Pancreas (tissue), 10 donors: Measurements from ENCODE around the gene SCG3. TPM values are rescaled to one million over a fixed set of nuclear protein-coding genes. Genes with fewer than 3 reads are reported as not detected.
"Not testable (repeated sequence)": the region's sequence is repeated elsewhere in the genome, so short reads cannot be mapped to it uniquely, and the experiment has no call there.

Source experiments
- ATAC-seq, 4 donors: fragments of 200-7000 bp; cut with Tn5 transposase; one replicate each; pipeline versions ENCODE4 v1.8.0 to v1.9.1; 2020; ENCODE audit warnings: mild to moderate bottlenecking in 4 of 4, moderate library complexity in 4 of 4
- DNase-seq, 6 donors: peaks; one replicate each; pipeline ENCODE4 v3.0.0-alpha.2; 2020
- FAIRE-seq: peaks from 2 replicates; lab custom pipeline; 2012; peaks lifted over from hg19 to GRCh38; lab: Jason Lieb, UNC
- H3K27ac ChIP-seq, 4 donors: fragments of 200-600 bp; sonication (generic); 1 replicate in 3 of 4; 2 replicates in 1 of 4; pipeline versions ENCODE4 v1.5.0 to v1.8.0; 2020
- H3K27me3 ChIP-seq, 4 donors: fragments of 200-600 bp; one replicate each; pipeline ENCODE4 v1.8.0; 2021
- H3K36me3 ChIP-seq, 3 donors: fragments of 200-600 bp; sonication (generic) in 1 of 3; one replicate each; pipeline versions ENCODE4 v1.5.0 to v1.8.0; 2020 to 2021
- H3K4me1 ChIP-seq, 3 donors: fragments of 200-600 bp; one replicate each; pipeline ENCODE4 v1.8.0; 2021
- H3K4me3 ChIP-seq, 4 donors: fragments of 200-600 bp; sonication (generic) in 2 of 4; one replicate each; pipeline versions ENCODE4 v1.5.0 to v1.8.0; 2020 to 2021
- H3K9me3 ChIP-seq, 4 donors: fragments of 200-600 bp; one replicate each; pipeline ENCODE4 v1.8.0; 2021
- CTCF ChIP-seq, 4 donors: fragments of 200-600 bp; sonication (generic) in 3 of 4; IDR thresholded peaks; one replicate each; pipeline versions ENCODE4 v1.5.0 to v1.8.0; 2021; ENCODE audit warnings: antibody characterized with exemption in 4 of 4
- WGBS, 2 donors: extraction: QIAGEN DNeasy Blood & Tissue Kit; methylation state at CpG; one replicate each; pipeline ENCODE4 v1.1.7; 2013; 5-methylcytosine and 5-hydroxymethylcytosine counted together
- intact Hi-C, 3 donors: fragments of 100-400 bp; cut with DNase I; formaldehyde crosslinking; loops; one replicate each; pipeline versions ENCODE4 v1.11.1 to v1.14.2; 2022
- polyA plus RNA-seq, 2 donors: library from polyadenylated mRNA; stranded (reverse); fragments of 200-250 nt; gene quantifications; one replicate each; pipeline ENCODE4 v1.2.3, GENCODE V29; 2013
- total RNA-seq, 6 donors: library from RNA; stranded (reverse); fragmentation: NEBNext Ultra II Directional in 4 of 6; extraction: Animal tissue kit (Norgen Biotek cat#: 25700) in 4 of 6; gene quantifications; one replicate each; pipeline versions ENCODE4 v1.2.1 to v1.2.4, GENCODE V29; 2021 to 2023
- donor health status: healthy with polysubstance abuse.
- donor health status: DM: no; HTN: no; CAD: no; lungs with moderate emphysema.
- donor health status: DM: no; HTN: no; CAD: no.
- donor health status: control.
- donor health status: control.
- donor health status: Bipolar disorder and iron deficiency.
- donor health status: DM: yes; HTN: yes; CAD: no.
- donor health status: DM: no; HTN: no; CAD: no.
- donor health status: DM: no; HTN: no; CAD: no.
- donor health status: DM: yes; HTN: yes; CAD: no.

Gene SCG3
- total and polyA plus RNA-seq, 8 donors, result 2.4 to 67.5 (median 9.6) TPM

GRCh38 chr15:51647128-51647562 lies 34.2 kb upstream of the SCG3 start:
- intact Hi-C loops, result loop anchor here in 1 of 3 donors (5.0 kb wide), 1 partner anchor 125 kb away; no protein-coding TSS in a partner anchor
- ATAC-seq (peak in 3 of 4 donors; percentile 44 to 78 (median 76)), FAIRE-seq (no peak), DNase-seq (peak in 4 of 6 donors; percentile 9 to 43 (median 20))
- H3K27me3 ChIP-seq, result no peaks in the 10 kb centered on the region
- 48 to 52% methylated on average over 3 of the region's 3 CpGs for WGBS, 2 donors
- TF ChIP-seq CTCF (IDR thresholded peaks at IDR 0.05), result no peak
- H3K4me1 ChIP-seq, result no peaks in the 10 kb centered on the region
- H3K9me3 ChIP-seq, result no peaks in the 10 kb centered on the region
- H3K27ac ChIP-seq, result no peak overlapping the region
- H3K36me3 ChIP-seq, result no peaks in the 10 kb centered on the region
- H3K4me3 ChIP-seq, result no peak overlapping the region

- not testable (repeated sequence) for H3K27me3 ChIP-seq, H3K9me3 ChIP-seq, H3K36me3 ChIP-seq, H3K27ac ChIP-seq, H3K4me1 ChIP-seq, ATAC-seq, H3K4me3 ChIP-seq, DNase-seq, FAIRE-seq
- intact Hi-C loops, result loop anchor here in 1 of 3 donors (5.0 kb wide), 1 partner anchor 124 kb away; no protein-coding TSS in a partner anchor
- no CpG with 5 or more reads among the region's 1 CpG for WGBS, 2 donors
Measured at GRCh38 chr15:51648101-51648500, 33.2 kb upstream of the SCG3 start.

GRCh38 chr15:51648643-51649042 lies 32.7 kb upstream of the SCG3 start:
- not testable (repeated sequence) for H3K27ac ChIP-seq, H3K36me3 ChIP-seq, H3K27me3 ChIP-seq, H3K4me1 ChIP-seq, H3K4me3 ChIP-seq, ATAC-seq, H3K9me3 ChIP-seq, FAIRE-seq, DNase-seq
- intact Hi-C loops, result loop anchor here in 1 of 3 donors (5.0 kb wide), 1 partner anchor 124 kb away; no protein-coding TSS in a partner anchor
- WGBS, 2 donors, result 67 to 70% methylated on average over 4 of the region's 4 CpGs

- DNase-seq, result peak in 3 of 6 donors; percentile 20 to 52 (median 37)
- H3K4me1 ChIP-seq, result no peaks in the 10 kb centered on the region
- peak; percentile 72 to 95 (median 93) for ATAC-seq
- FAIRE-seq, result peak; percentile 94
- no peak overlapping the region for H3K4me3 ChIP-seq
- no peaks in the 10 kb centered on the region for H3K36me3 ChIP-seq
- peak; percentile 18 to 54 (median 38) for TF ChIP-seq CTCF (IDR thresholded peaks at IDR 0.05)
- H3K27me3 ChIP-seq, result no peaks in the 10 kb centered on the region
- no peak overlapping the region for H3K27ac ChIP-seq
- H3K9me3 ChIP-seq, result no peaks in the 10 kb centered on the region
- WGBS, 2 donors, result 33 to 34% methylated on average over 4 of the region's 4 CpGs
- intact Hi-C loops, result loop anchor here (5.0 to 10.0 kb wide), 2 partner anchors 115 to 122 kb away; no protein-coding TSS in a partner anchor
Measured at GRCh38 chr15:51649659-51650521, 31.4 kb upstream of the SCG3 start.

GRCh38 chr15:51652084-51652668 lies 29.1 kb upstream of the SCG3 start:
- Histone ChIP-seq H3K9me3 (no peaks in the 10 kb centered on the region), H3K36me3 (no peaks in the 10 kb centered on the region), H3K4me3 (no peak overlapping the region), H3K27me3 (no peaks in the 10 kb centered on the region), H3K27ac (no peak overlapping the region), H3K4me1 (no peaks in the 10 kb centered on the region)
- ATAC-seq, result no peak
- no peak for DNase-seq
- TF ChIP-seq CTCF (IDR thresholded peaks at IDR 0.05), result no peak
- intact Hi-C loops, result loop anchor here in 2 of 3 donors (5.0 to 10.0 kb wide), 2 partner anchors 113 to 120 kb away; no protein-coding TSS in a partner anchor
- WGBS, 2 donors, result 86 to 88% methylated on average over 5 of the region's 5 CpGs
- FAIRE-seq, result no peak

GRCh38 chr15:51655401-51656057 lies 25.8 kb upstream of the SCG3 start:
- not testable (repeated sequence) for H3K4me3 ChIP-seq
- WGBS, 2 donors, result 90 to 95% methylated on average over 24 of the region's 24 CpGs
- intact Hi-C loops, result loop anchor here in 1 of 3 donors (10.0 kb wide), 1 partner anchor 109 kb away; no protein-coding TSS in a partner anchor

More at GRCh38 chr15:51655401-51656057, 25.8 kb upstream of the SCG3 start:
- ATAC-seq, FAIRE-seq, H3K36me3 ChIP-seq, DNase-seq, H3K4me1 ChIP-seq, H3K27me3 ChIP-seq, H3K27ac ChIP-seq, H3K9me3 ChIP-seq: not testable (repeated sequence)
